NT2/D1 (cell line): ENCODE measurements around the gene MAP2K7.

Source experiments
- SUZ12 ChIP-seq: IDR thresholded peaks from 2 replicates; pipeline ENCODE4 v1.6.1; 2011; ENCODE audit not compliant: insufficient read length, insufficient read depth; ENCODE audit errors: extremely low read depth
- YY1 ChIP-seq: IDR thresholded peaks from 2 replicates; pipeline ENCODE4 v1.6.1; 2011; ENCODE audit not compliant: insufficient read length, insufficient read depth
- ZNF274 ChIP-seq: IDR thresholded peaks from 2 replicates; pipeline ENCODE4 v1.6.1; 2011; ENCODE audit warnings: mild to moderate bottlenecking, low read depth, low read length

DNA sequence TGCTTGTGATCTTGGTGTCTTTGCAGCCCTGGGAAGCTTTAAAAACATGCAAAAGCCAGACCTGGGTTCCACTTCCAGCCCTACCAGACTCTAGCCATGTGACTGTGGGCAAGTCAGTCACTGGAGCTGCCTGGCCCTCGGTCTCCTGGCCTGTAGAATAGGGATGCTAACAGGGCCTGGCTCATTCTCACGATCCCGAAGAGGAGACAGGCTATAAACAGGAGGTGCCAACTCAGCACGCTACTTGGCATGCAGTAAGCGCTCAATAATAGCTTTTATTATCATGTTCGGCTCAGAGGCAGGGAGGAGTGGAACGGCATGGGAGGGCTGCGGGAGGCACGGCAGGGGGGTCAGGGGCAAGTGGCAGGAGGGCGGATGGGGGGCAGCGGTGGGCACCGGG, 20.6 kb downstream of the MAP2K7 start:
- TF ChIP-seq ZNF274, result no peak
- no peak for TF ChIP-seq YY1
- TF ChIP-seq SUZ12, result no peak
